H1 (cell line): ENCODE measurements around the gene PJA1. TPM values are rescaled to one million over a fixed set of nuclear protein-coding genes. Genes with fewer than 3 reads are reported as not detected.

Experiments
- CHD1 ChIP-seq: IDR thresholded peaks from 2 replicates; pipeline ENCODE4 v1.6.1; 2012; ENCODE audit warnings: low read depth, low read length, improper control_type of control experiment
- CHD7 ChIP-seq: fragments of 300-600 bp; sonication (generic); IDR thresholded peaks from 2 replicates; pipeline ENCODE4 v1.7.1; 2012; ENCODE audit warnings: low read length, moderate library complexity, mild to moderate bottlenecking, inconsistent platforms; ENCODE audit not compliant: insufficient replicate concordance
- HDAC2 ChIP-seq, 2 experiments: fragments of 300-600 bp in 1 of 2; sonication (generic) in 1 of 2; IDR thresholded peaks; 2 replicates each; pipeline ENCODE4 v1.6.1; 2011 to 2012; ENCODE audit warnings: low read depth in 2 of 2, low read length in 2 of 2, mild to moderate bottlenecking in 2 of 2, moderate library complexity in 2 of 2, borderline replicate concordance in 1 of 2, inconsistent platforms in 1 of 2
- POU5F1 ChIP-seq: IDR thresholded peaks from 2 replicates; pipeline ENCODE4 v1.6.1; 2011; ENCODE audit warnings: low read depth, mild to moderate bottlenecking, low read length, moderate library complexity
- RNF2 ChIP-seq: fragments of 200-900, 300-1000 bp; sonication (generic); IDR thresholded peaks from 2 replicates; pipeline ENCODE4 v1.7.1; 2016; ENCODE audit warnings: borderline replicate concordance, low read depth, mild to moderate bottlenecking, antibody characterized with exemption, low read length; ENCODE audit not compliant: poor library complexity, severe bottlenecking; ENCODE audit errors: missing control alignments
- RXRA ChIP-seq: IDR thresholded peaks from 2 replicates; pipeline ENCODE4 v1.6.1; 2011; ENCODE audit warnings: low read depth, mild to moderate bottlenecking, low read length, moderate library complexity; ENCODE audit not compliant: insufficient read depth
- SIN3A ChIP-seq, 2 experiments: IDR thresholded peaks in 1 of 2; conservative IDR thresholded peaks in 1 of 2; 2 replicates each; pipeline ENCODE4 v1.6.1; 2011 to 2012; ENCODE audit warnings: low read length in 2 of 2, improper control_type of control experiment in 1 of 2, low read depth in 1 of 2, mild to moderate bottlenecking in 1 of 2
- SP4 ChIP-seq: IDR thresholded peaks from 2 replicates; pipeline ENCODE4 v1.6.1; 2012; ENCODE audit warnings: low read length, inconsistent platforms
- polyA plus RNA-seq, 7 experiments: library from polyadenylated mRNA; depleted of rRNA in 3 of 7; stranded (reverse) in 5 of 7; unstranded in 2 of 7; fragments of >200 nt in 5 of 7; fragments of 200-250 nt in 2 of 7; gene quantifications; 1 replicate in 5 of 7; 2 replicates in 1 of 7; 4 replicates in 1 of 7; pipeline versions ENCODE4 v1.2.1 to v1.2.3, GENCODE V29; 2011 to 2013; ENCODE audit warnings: missing spikeins in 2 of 7, mixed read lengths in 2 of 7
- total RNA-seq: library from RNA; stranded (reverse); fragmentation: NEBNext Ultra II Directional; extraction: Animal tissue kit (Norgen Biotek cat#: 25700); gene quantifications from 2 replicates; pipeline ENCODE4 v1.2.1, GENCODE V29; 2021

PJA1 gene
- total and polyA plus RNA-seq, 2 of the 8 experiments (the other 6 are each of a cell fraction or from before 2014, with no cell fraction given), result 25.7 to 37.0 TPM

GRCh38 chrX:69133921-69134542 is 31.2 kb downstream of the PJA1 start (continued):
- TF ChIP-seq CHD7 (no peak), RNF2 (no peak), CHD1 (no peak), HDAC2 (IDR thresholded peaks at IDR 0.05; ENCODE audit: borderline replicate concordance in 1 of 2, low read depth in 2 of 2, low read length in 2 of 2) (no peak), RXRA (no peak), POU5F1 (no peak), SIN3A (conservative IDR thresholded peaks at IDR 0.05 in 1 of 2, IDR thresholded peaks at IDR 0.05 in 1 of 2; ENCODE audit: low read depth in 1 of 2, low read length in 2 of 2) (0 out of 4 replicates have a peak, but pooled peaks of 1 of the 2 experiments have one; percentile 25), SP4 (no peak)
